ENCODE results near the gene CHST5.
A peak's percentile ranks its signal among the peaks of the same experiment; 100 is the strongest.
"Not testable (repeated sequence)": the region's sequence is repeated elsewhere in the genome, so short reads cannot be mapped to it uniquely, and the experiment has no call there.

The CHST5 gene

DNA sequence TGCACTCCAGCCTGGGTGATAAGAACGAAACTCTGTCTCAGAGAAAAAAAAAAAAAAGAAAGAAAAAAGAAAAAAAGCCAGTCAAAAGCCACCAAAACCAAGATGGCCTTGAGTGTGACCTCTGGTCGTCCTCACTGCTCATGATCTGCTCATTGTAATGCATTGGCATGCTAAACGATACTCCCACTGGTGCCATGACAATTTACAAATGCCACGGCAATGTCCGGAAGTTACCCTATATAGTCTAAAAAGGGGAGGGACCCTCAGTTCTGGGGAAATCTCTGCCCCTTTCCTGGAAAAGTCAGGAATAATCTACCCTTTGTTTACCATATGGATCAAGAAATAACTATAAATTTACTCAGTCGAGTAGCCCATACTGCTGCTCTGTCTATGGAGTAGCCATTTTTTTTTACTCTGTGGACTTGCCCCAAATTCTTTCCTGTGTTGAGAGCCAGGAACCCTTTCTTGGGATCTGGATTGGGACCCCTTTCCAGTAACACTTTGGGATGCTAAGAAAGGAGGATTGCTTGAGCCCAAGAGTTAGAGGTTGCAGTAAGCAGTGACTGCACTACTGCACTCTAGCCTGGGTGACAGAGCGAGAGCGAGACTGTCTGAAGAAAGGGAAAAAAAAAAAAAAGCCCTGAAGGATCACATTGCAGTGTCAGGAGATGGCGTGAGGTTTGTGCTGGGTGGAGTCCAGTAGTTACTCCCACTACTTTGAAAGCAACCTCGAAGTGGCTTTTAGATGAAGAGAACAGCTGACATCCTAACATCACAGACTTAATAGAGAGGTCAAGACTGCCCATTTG lies 23.9 kb upstream of the CHST5 start:
- Mint-ChIP-seq H3K27me3 (peaks cover 5% of the 10 kb centered on the region), H3K9me3 (no peaks in the 10 kb centered on the region), H3K36me3 (ENCODE audit: low read depth) (no peaks in the 10 kb centered on the region), H3K27ac (no peak overlapping the region), H3K4me1 (peaks cover 8% of the 10 kb centered on the region), H3K4me3 (no peak overlapping the region)
- no peak for ATAC-seq
- DNase-seq: no peak

DNA sequence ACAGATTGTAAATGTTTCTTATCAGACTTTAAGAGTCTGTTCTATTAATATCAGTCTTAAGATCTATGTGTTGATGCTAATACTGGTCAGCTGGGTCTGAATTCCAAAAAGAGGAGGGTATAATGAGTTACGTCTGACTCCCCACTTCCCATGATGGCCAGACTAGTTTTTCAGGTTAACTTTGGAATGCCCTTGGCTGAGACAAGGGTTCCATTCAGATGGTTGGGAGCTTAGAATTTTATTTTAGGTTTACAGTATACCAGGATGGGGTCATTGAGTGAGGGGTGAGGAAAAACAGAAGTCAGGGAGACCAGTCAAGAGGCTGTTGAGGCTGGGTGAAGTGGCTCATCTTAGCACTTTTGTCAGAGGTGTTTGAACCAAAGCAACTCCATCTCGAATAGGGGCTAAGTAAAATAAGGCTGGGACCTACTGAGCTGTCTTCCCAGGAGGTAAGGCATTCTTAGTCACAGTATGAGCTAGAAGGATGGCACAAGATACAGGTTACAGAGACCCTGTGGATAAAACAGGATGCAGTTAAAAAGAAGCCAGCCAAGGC lies 23.0 kb upstream of the CHST5 start:
- Mint-ChIP-seq H3K36me3 (ENCODE audit: low read depth) (no peaks in the 10 kb centered on the region), H3K27ac (no peak overlapping the region), H3K4me3 (no peak overlapping the region), H3K4me1 (peaks cover 8% of the 10 kb centered on the region), H3K9me3 (no peaks in the 10 kb centered on the region), H3K27me3 (peaks cover 7% of the 10 kb centered on the region)
- DNase-seq: no peak
- no peak for ATAC-seq

- Mint-ChIP-seq H3K36me3 (ENCODE audit: low read depth) (no peaks in the 10 kb centered on the region), H3K4me3 (peak overlapping the region; percentile 87), H3K27ac (peak overlapping the region; percentile 59), H3K9me3 (no peaks in the 10 kb centered on the region), H3K27me3 (peaks cover 6% of the 10 kb centered on the region), H3K4me1 (peaks cover 8% of the 10 kb centered on the region)
- DNase-seq: no peak
- ATAC-seq: no peak
These were observed 20.6 kb upstream of the CHST5 start for GRCh38 chr16:75556431-75556950.

DNA sequence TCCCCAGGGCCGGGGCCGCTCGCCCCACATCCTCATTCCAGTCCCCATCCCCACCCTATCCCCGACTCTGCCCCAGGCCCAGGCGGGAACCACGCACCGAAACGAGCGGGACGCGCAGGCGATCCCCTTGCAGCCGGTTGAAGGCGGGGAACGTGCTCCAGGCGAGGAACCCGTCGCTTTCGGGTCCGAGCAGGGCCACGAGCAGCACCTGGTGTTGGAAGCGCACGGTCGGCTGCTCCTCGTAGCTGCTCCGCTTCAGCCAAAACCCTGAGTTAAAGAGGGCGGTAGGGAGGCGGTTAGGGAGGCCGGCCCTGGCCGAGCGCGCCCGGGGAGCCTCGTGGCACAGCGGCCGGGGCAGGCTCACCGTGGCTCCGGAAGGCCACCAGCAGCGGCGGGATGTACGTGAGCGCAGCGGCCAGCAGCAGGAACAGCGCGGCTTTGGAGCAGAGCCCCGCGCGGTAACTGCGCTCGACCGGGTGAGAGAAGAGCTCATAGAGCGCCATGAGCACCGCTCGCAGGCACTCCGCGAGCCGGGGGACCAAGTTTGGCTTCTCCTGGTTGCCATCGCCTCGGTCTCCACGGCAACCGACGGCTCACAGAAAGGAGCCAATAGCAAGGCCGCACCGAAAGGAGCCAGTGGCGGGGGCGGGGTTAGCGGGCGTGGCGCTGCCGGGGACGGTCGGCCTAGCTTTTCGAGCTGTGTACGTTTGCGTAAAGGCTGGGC lies 20.0 kb upstream of the CHST5 start, which contains the start of gene TMEM231:
TMEM231 (minus strand) TSS at position 546 of the 724 bp plus-strand sequence; CDS start at position 503, 43 bp downstream.
- Mint-ChIP-seq H3K4me3 (peak within 1 kb of the TSS; percentile 87), H3K36me3 (ENCODE audit: low read depth) (no peaks in the 10 kb centered on the region), H3K27ac (peak within 1 kb of the TSS; percentile 86), H3K9me3 (no peaks in the 10 kb centered on the region), H3K4me1 (peaks cover 8% of the 10 kb centered on the region), H3K27me3 (peaks cover 6% of the 10 kb centered on the region)
- DNase-seq (peak; percentile 98), ATAC-seq (peak; percentile 96)

DNA sequence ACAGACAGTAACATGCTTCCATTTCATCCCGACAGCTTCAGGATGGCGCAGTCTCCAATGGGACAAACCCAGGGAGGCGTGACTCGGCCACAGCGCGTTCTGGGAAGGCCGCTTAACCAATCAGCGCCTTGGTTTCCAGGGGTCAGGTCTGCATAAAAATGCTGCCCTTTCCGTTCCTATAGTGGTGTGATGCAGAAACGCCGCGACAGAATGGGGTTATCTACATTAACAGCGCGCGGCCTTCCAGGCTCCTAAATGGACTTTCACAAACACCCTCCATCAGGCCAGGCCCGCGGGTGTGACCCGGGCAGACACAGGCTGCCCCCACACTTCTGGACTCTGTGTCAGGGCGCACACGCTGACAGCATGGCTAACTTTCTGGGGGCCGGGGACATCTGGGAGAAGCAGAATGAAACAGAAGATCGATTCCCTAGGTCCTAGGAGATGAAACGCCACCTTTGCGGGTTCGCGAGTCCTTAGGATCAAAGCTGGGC lies 19.4 kb upstream of the CHST5 start:
- no peaks in the 10 kb centered on the region for H3K36me3 Mint-ChIP-seq (ENCODE audit: low read depth)
- DNase-seq: peak; percentile 46
- peak overlapping the region; percentile 87 for H3K4me3 Mint-ChIP-seq
- H3K4me1 Mint-ChIP-seq: peaks cover 10% of the 10 kb centered on the region
- no peaks in the 10 kb centered on the region for H3K9me3 Mint-ChIP-seq
- ATAC-seq: peak; percentile 17
- peak overlapping the region; percentile 86 for H3K27ac Mint-ChIP-seq
- H3K27me3 Mint-ChIP-seq: peaks cover 6% of the 10 kb centered on the region

DNA sequence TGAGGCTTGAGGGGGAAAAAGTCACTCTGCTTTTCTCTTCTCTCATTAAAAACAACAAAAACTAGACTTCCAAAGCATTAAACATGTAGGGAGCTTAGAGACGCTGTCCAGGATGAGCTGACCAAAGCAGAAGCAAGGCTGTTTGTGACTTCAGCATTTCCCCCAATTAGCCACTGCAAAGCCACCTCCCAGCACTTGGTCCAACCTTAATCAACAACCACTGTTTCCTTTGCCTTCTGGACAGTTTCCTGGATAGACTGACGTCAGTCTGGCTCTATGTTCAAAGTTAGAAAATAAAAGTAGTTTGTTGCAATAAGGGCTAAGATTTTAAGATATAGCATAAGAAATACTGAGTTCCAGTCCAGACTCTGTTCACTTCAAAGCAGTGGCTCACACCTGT lies 17.0 kb upstream of the CHST5 start:
- Mint-ChIP-seq H3K9me3 (no peaks in the 10 kb centered on the region), H3K4me1 (peaks cover 11% of the 10 kb centered on the region), H3K27me3 (peaks cover 2% of the 10 kb centered on the region), H3K4me3 (no peak overlapping the region), H3K36me3 (ENCODE audit: low read depth) (no peaks in the 10 kb centered on the region), H3K27ac (no peak overlapping the region)
- ATAC-seq (no peak), DNase-seq (no peak)

GRCh38 chr16:75550211-75550662 lies 14.3 kb upstream of the CHST5 start:
- Mint-ChIP-seq H3K27me3 (peaks cover 2% of the 10 kb centered on the region), H3K27ac (no peak overlapping the region)
- peak; percentile 7 for DNase-seq

GRCh38 chr16:75548456-75548855 lies 12.5 kb upstream of the CHST5 start:
- not testable (repeated sequence) for ATAC-seq; H3K4me1 Mint-ChIP-seq; H3K36me3 Mint-ChIP-seq (ENCODE audit: low read depth); DNase-seq; H3K27me3 Mint-ChIP-seq; H3K4me3 Mint-ChIP-seq; H3K9me3 Mint-ChIP-seq; H3K27ac Mint-ChIP-seq

More at GRCh38 chr16:75550211-75550662, 14.3 kb upstream of the CHST5 start:
- Mint-ChIP-seq H3K4me1 (peaks cover 6% of the 10 kb centered on the region), H3K4me3 (no peak overlapping the region), H3K9me3 (no peaks in the 10 kb centered on the region), H3K36me3 (ENCODE audit: low read depth) (no peaks in the 10 kb centered on the region)
- ATAC-seq: no peak

GRCh38 chr16:75546293-75546692 lies 10.4 kb upstream of the CHST5 start:
- DNase-seq (no peak), ATAC-seq (no peak)
- peaks cover under 1% of the 10 kb centered on the region for H3K36me3 Mint-ChIP-seq (ENCODE audit: low read depth)
- H3K4me3 Mint-ChIP-seq: no peak overlapping the region
- no peaks in the 10 kb centered on the region for H3K27me3 Mint-ChIP-seq
- H3K9me3 Mint-ChIP-seq: no peaks in the 10 kb centered on the region
- H3K27ac Mint-ChIP-seq: no peak overlapping the region
- H3K4me1 Mint-ChIP-seq: peaks cover 2% of the 10 kb centered on the region

GRCh38 chr16:75545879-75546278 lies 10.0 kb upstream of the CHST5 start:
- H3K36me3 Mint-ChIP-seq (ENCODE audit: low read depth); H3K27me3 Mint-ChIP-seq; H3K27ac Mint-ChIP-seq; ATAC-seq; H3K4me1 Mint-ChIP-seq; H3K4me3 Mint-ChIP-seq; H3K9me3 Mint-ChIP-seq; DNase-seq: not testable (repeated sequence)

DNA sequence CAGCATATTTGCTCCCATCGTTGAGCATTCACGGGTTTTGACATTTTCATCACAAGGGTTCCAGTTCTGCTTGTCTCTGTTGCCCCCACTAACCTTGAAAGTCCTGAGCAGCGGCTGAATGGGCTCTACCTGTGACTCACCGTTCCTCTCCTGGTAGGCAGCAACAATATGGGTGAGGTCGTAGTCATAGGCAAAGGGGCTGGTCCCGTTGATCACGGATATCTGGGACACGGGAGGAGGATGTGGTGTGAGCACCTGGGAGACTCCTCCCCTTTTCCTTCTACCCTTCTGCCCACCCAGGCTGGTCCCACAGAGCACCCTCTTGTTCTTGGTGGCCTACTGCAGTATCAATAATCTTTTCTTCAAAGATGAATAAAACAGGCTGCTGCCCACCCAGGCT lies 6.6 kb upstream of the CHST5 start:
- not testable (repeated sequence) for H3K27me3 Mint-ChIP-seq; H3K36me3 Mint-ChIP-seq (ENCODE audit: low read depth); H3K27ac Mint-ChIP-seq; H3K4me1 Mint-ChIP-seq; H3K4me3 Mint-ChIP-seq; ATAC-seq; H3K9me3 Mint-ChIP-seq; DNase-seq

GRCh38 chr16:75541236-75541635 lies 5.3 kb upstream of the CHST5 start:
- no peak for DNase-seq
- Mint-ChIP-seq H3K36me3 (ENCODE audit: low read depth) (peaks cover 2% of the 10 kb centered on the region), H3K9me3 (no peaks in the 10 kb centered on the region), H3K4me1 (no peaks in the 10 kb centered on the region), H3K27ac (no peak overlapping the region), H3K27me3 (no peaks in the 10 kb centered on the region), H3K4me3 (no peak overlapping the region)
- ATAC-seq: no peak

GRCh38 chr16:75538882-75539565 lies 3.1 kb upstream of the CHST5 start:
- not testable (repeated sequence) for H3K9me3 Mint-ChIP-seq; H3K4me3 Mint-ChIP-seq; ATAC-seq; H3K36me3 Mint-ChIP-seq (ENCODE audit: low read depth); H3K27me3 Mint-ChIP-seq; DNase-seq; H3K4me1 Mint-ChIP-seq; H3K27ac Mint-ChIP-seq

GRCh38 chr16:75537776-75538175 lies 1.9 kb upstream of the CHST5 start:
- Mint-ChIP-seq H3K27me3 (no peaks in the 10 kb centered on the region), H3K27ac (no peak overlapping the region), H3K36me3 (ENCODE audit: low read depth) (peaks cover 2% of the 10 kb centered on the region), H3K4me3 (no peak overlapping the region), H3K4me1 (no peaks in the 10 kb centered on the region), H3K9me3 (no peaks in the 10 kb centered on the region)
- ATAC-seq (no peak), DNase-seq (no peak)

All from activated naive CD8-positive, alpha-beta T cell treated with anti-CD3 and anti-CD28 coated beads, Interleukin-2, amount 50 U/mL, for 24 hours (primary cell).